AG04449 (cell line): ENCODE data around the gene RALGAPA1.
A peak's percentile ranks its signal among the peaks of the same experiment; 100 is the strongest.

ENCODE experiments used
- CTCF ChIA-PET: fragments of 350-600 bp; formaldehyde crosslinking; extraction: SDS; loops from one replicate; lab custom pipeline; 2021; ENCODE audit warnings: antibody characterized with exemption; lab: Yijun Ruan, JAX
- POLR2A ChIA-PET: fragments of 400-600, 350-600 bp; formaldehyde crosslinking; extraction: SDS; loops from one replicate; lab custom pipeline; 2020; ENCODE audit warnings: antibody characterized with exemption, inconsistent platforms; lab: Yijun Ruan, JAX
- DNase-seq: peaks from one replicate; pipeline ENCODE4 v3.0.0-alpha.2; 2010; ENCODE audit warnings: low read depth, low spot score
- H3K4me3 ChIP-seq: 2 replicates; pipeline ENCODE4 v1.5.1; 2011; ENCODE audit warnings: low read depth, mild to moderate bottlenecking, control low read depth, low read length
- TF ChIP-seq, protein P1 (sequence below): IDR thresholded peaks from one replicate; pipeline ENCODE4 v1.5.1; 2011; ENCODE audit warnings: mild to moderate bottlenecking, moderate library complexity, low read length, control low read depth, inconsistent platforms; ENCODE audit not compliant: insufficient read depth; ENCODE audit errors: missing control alignments

Gene RALGAPA1

DNA sequence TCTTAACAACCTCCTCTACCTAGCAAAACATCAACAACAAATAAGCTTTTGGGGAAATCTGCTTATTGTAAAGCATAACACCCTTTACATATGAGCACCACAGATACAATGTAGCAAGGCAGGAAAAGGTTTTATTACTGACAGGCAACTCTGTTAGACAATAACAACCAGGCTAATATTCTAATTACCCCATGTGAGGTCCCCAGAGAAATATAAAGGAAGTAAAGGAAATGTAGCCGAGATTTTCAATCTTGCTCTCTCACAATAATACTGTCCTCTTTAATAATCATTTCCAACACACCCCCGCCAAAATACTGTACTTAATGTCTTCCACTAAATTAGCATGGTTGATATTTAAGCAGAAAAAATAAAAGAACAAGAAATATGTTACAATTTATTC lies 289.1 kb downstream of the RALGAPA1 start:
- POLR2A ChIA-PET = no interaction called here
- TF ChIP-seq, protein P1, sequence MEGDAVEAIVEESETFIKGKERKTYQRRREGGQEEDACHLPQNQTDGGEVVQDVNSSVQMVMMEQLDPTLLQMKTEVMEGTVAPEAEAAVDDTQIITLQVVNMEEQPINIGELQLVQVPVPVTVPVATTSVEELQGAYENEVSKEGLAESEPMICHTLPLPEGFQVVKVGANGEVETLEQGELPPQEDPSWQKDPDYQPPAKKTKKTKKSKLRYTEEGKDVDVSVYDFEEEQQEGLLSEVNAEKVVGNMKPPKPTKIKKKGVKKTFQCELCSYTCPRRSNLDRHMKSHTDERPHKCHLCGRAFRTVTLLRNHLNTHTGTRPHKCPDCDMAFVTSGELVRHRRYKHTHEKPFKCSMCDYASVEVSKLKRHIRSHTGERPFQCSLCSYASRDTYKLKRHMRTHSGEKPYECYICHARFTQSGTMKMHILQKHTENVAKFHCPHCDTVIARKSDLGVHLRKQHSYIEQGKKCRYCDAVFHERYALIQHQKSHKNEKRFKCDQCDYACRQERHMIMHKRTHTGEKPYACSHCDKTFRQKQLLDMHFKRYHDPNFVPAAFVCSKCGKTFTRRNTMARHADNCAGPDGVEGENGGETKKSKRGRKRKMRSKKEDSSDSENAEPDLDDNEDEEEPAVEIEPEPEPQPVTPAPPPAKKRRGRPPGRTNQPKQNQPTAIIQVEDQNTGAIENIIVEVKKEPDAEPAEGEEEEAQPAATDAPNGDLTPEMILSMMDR = no peak
- DNase-seq = no peak
- H3K4me3 ChIP-seq = no peak overlapping the region
- CTCF ChIA-PET = no interaction called here

DNA sequence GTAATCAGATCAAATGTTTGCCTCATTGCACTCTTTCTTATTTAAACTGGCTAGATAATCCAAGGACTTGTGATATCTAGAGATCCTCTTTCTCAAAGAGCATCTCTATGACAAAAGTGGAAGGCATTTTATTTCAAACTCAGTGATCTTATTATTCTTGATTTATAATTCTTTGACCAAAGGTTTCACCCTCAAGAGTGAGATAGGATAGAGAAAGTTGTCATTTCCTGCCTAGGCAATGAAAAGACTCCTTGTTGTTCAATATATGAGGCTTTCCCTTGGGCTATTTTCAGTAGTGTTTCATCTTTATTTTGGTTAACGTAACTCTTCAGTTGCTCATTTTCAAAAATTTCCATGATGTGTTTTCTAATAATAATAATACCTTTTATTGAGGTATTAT lies 293.2 kb downstream of the RALGAPA1 start:
- DNase-seq = no peak
- no peak overlapping the region for H3K4me3 ChIP-seq
- ChIA-PET POLR2A (no interaction called here), CTCF (no interaction called here)
- TF ChIP-seq, protein P1 = no peak

DNA sequence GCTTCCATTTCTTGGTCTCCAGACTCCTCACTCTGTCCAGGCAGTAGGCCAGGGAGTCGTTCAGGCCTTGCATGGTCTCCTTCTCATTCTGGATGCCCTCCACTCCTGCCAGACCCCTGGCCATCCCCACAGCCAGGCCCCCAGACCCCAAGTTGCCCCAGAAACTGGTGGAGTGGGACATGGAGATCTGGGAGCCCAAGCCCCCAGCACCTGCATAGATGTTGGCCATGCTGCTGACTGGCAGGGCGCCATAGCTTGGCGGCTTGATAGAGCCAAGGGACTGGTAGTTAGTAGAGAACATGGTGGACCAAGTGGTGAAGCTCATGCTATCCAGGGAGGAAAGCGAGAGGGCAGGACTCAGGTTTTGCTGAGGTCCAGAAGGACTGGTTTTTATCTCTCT lies 296.3 kb downstream of the RALGAPA1 start:
- POLR2A ChIA-PET = no interaction called here

DNA sequence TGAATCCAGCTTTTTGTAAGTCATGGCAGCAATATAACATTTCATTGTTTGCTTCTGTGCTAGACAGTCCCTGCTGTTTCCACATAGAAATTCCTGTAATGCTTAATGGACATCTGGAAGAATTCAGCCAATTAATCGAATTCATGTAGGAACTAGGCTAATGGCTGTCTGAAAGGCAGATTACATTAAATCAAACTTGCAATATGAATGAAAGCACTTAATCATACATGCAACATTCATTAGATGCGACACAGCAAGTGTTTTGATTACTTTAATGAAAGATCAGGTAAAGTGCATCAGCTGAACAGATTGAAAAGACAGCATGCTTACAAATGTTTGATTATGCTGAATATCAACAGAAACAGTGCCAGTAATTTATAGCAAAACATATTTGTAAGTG lies 299.2 kb downstream of the RALGAPA1 start:
- TF ChIP-seq, protein P1 = no peak
- CTCF ChIA-PET = no interaction called here

More for the DNA sequence above, 296.3 kb downstream of the RALGAPA1 start:
- TF ChIP-seq, protein P1 = no peak
- DNase-seq = no peak
- CTCF ChIA-PET = no interaction called here
- H3K4me3 ChIP-seq = no peak overlapping the region

DNA sequence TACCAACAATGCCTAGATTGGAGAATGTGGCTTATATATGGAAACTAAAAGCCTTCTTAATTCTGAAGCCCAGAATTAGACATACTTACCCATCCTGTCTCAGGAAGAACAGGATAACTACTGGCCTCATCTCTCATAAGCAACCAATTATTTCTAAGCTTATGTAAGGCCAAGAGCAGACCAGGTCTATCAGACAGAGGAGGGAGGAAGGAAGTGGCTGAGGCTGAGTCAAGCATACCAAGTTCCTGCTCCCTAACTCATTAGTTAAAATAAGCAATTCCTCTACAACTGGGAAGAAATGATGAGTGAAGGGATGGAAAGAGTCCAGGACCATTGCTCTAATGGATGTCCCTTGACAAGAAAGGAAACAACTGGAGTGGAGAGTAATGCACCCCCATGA lies 302.2 kb downstream of the RALGAPA1 start:
- TF ChIP-seq, protein P1 = no peak
- CTCF ChIA-PET = interaction anchor here (1.4 kb wide), 1 partner anchor 68 kb away, joined by 4 read pairs; no protein-coding TSS in a partner anchor
- POLR2A ChIA-PET = no interaction called here
- H3K4me3 ChIP-seq = no peak overlapping the region
- peak; percentile 10 for DNase-seq

More for the DNA sequence above, 299.2 kb downstream of the RALGAPA1 start:
- no peak for DNase-seq
- POLR2A ChIA-PET = no interaction called here
- H3K4me3 ChIP-seq = no peak overlapping the region

DNA sequence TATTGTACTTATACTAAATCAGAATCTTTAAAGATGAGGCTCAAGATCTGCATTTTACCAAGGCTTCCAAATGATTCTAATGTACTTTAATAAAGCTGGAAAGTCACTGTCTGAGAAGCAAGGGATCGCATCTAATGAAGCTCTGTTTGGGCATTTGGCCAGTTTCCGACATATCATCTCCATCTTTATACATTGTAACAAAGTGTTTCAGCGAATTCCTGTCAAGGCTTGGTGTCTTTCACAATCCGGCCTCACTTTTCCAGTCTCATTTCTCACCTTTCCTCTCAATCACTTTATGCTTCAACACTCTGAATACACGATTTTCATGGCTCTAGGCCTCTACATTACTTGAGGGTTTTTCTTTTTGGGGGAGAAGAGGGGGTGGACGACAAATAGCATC lies 302.6 kb downstream of the RALGAPA1 start:
- TF ChIP-seq, protein P1 = no peak
- ChIA-PET POLR2A (no interaction called here), CTCF (interaction anchor here (1.4 kb wide), 1 partner anchor 67 kb away, joined by 4 read pairs; no protein-coding TSS in a partner anchor)
- H3K4me3 ChIP-seq = no peak overlapping the region
- no peak for DNase-seq
